HG03135 (cell line): ENCODE results near the gene CDK6.

Experiments
- ATAC-seq: cut with Tn5 transposase; IDR thresholded peaks from one replicate; pipeline ENCODE4 v1.9.1; 2021; ENCODE audit warnings: mild to moderate bottlenecking, moderate library complexity; ENCODE audit not compliant: unreplicated experiment

The CDK6 gene

GRCh38 chr7:92827464-92828120, 8.8 kb downstream of the CDK6 start:
- no peak for ATAC-seq

GRCh38 chr7:92826258-92826938, 10.0 kb downstream of the CDK6 start:
- no peak for ATAC-seq

GRCh38 chr7:92824901-92825480, 11.4 kb downstream of the CDK6 start:
- ATAC-seq = no peak

- no peak for ATAC-seq
These were observed 11.9 kb downstream of the CDK6 start for GRCh38 chr7:92824450-92824849.

GRCh38 chr7:92823042-92823441, 13.3 kb downstream of the CDK6 start:
- no peak for ATAC-seq

- ATAC-seq = no peak
These were observed 16.2 kb downstream of the CDK6 start for GRCh38 chr7:92820191-92820590.

- ATAC-seq = no peak
These were observed 19.0 kb downstream of the CDK6 start for GRCh38 chr7:92817398-92817797.

GRCh38 chr7:92815412-92815811, 21.0 kb downstream of the CDK6 start:
- no peak for ATAC-seq

GRCh38 chr7:92813390-92814024, 22.9 kb downstream of the CDK6 start:
- peak; percentile 55 for ATAC-seq

GRCh38 chr7:92811158-92811557, 25.2 kb downstream of the CDK6 start:
- no peak for ATAC-seq

GRCh38 chr7:92809760-92810573, 26.4 kb downstream of the CDK6 start:
- ATAC-seq = peak; percentile 76

- peak; percentile 23 for ATAC-seq
These were observed 27.0 kb downstream of the CDK6 start for GRCh38 chr7:92809397-92809759.

- no peak for ATAC-seq
These were observed 27.7 kb downstream of the CDK6 start for GRCh38 chr7:92808635-92809034.

- no peak for ATAC-seq
These were observed 28.4 kb downstream of the CDK6 start for GRCh38 chr7:92808006-92808405.

- no peak for ATAC-seq
These were observed 29.9 kb downstream of the CDK6 start for GRCh38 chr7:92806496-92806895.

- ATAC-seq = no peak
These were observed 34.0 kb downstream of the CDK6 start for GRCh38 chr7:92802406-92802805.

- no peak for ATAC-seq
These were observed 36.7 kb downstream of the CDK6 start for GRCh38 chr7:92799446-92800211.

- ATAC-seq = no peak
These were observed 37.7 kb downstream of the CDK6 start for GRCh38 chr7:92798517-92799249.

- no peak for ATAC-seq
These were observed 38.7 kb downstream of the CDK6 start for GRCh38 chr7:92797693-92798092.

GRCh38 chr7:92797284-92797683, 39.1 kb downstream of the CDK6 start:
- ATAC-seq = no peak
